Heart left ventricle (tissue), 13 donors: ENCODE measurements around the gene PABPN1L.

Experiments used
- POLR2A ChIP-seq, 2 donors: fragments of 450-650 bp; IDR thresholded peaks; one replicate each; pipeline ENCODE4 v1.6.1; 2017; ENCODE audit warnings: antibody characterized with exemption in 2 of 2, mild to moderate bottlenecking in 2 of 2, moderate library complexity in 2 of 2
- TF ChIP-seq, protein P1 (sequence below), 12 donors: fragments of 200-600 bp; sonication (generic) in 4 of 12; IDR thresholded peaks; one replicate each; pipeline versions ENCODE4 v1.5.0 to v1.8.0; 2018 to 2022; ENCODE audit warnings: antibody characterized with exemption in 12 of 12, mild to moderate bottlenecking in 5 of 12
- donor health status: ischemic (EF 13 %, LVEDD 7.1; RV severe dilation, severe dysfunction).
- donor health status: DM: no; HTN: yes; CAD: no.
- donor health status: DM: no; HTN: no; CAD: no.
- donor health status: ischemic (EF 25% LVEDD 6.9; RV normal size, moderate dysfunction).
- donor health status: ischemic (EF 25% LVEDD 5.7; RV mildly dilated, moderate dysfunction).
- donor health status: ischemic (EF 35%, LVEDD 5.7; RV mildly dilated, moderate dysfunction).
- donor health status: nonischemic (EF 11% LVEDD 7.7; RV severe dilation, severe dysfunction).
- donor health status: DM: yes; HTN: yes; CAD: no.
- donor health status: PGD.
- donor health status: ischemic (EF 29% LVEDD 5.4; RV normal size, mild dysfunction).
- donor health status: nonischemic (EF 23%, LVEDD 6.1; RV moderate dilation, normal function).

GRCh38 chr16:88821168-88821850 is 45.2 kb downstream of the PABPN1L start:
- TF ChIP-seq, protein P1, sequence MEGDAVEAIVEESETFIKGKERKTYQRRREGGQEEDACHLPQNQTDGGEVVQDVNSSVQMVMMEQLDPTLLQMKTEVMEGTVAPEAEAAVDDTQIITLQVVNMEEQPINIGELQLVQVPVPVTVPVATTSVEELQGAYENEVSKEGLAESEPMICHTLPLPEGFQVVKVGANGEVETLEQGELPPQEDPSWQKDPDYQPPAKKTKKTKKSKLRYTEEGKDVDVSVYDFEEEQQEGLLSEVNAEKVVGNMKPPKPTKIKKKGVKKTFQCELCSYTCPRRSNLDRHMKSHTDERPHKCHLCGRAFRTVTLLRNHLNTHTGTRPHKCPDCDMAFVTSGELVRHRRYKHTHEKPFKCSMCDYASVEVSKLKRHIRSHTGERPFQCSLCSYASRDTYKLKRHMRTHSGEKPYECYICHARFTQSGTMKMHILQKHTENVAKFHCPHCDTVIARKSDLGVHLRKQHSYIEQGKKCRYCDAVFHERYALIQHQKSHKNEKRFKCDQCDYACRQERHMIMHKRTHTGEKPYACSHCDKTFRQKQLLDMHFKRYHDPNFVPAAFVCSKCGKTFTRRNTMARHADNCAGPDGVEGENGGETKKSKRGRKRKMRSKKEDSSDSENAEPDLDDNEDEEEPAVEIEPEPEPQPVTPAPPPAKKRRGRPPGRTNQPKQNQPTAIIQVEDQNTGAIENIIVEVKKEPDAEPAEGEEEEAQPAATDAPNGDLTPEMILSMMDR (IDR thresholded peaks at IDR 0.05): no peak
- no peak for TF ChIP-seq POLR2A (IDR thresholded peaks at IDR 0.05)
